GM21360 (cell line): Measurements from ENCODE around the gene PPP6R2.
"Not testable (repeated sequence)": the region's sequence is repeated elsewhere in the genome, so short reads cannot be mapped to it uniquely, and the experiment has no call there.

ENCODE experiments used
- ATAC-seq: cut with Tn5 transposase; IDR thresholded peaks from one replicate; pipeline ENCODE4 v1.9.1; 2021; ENCODE audit warnings: mild to moderate bottlenecking, moderate library complexity; ENCODE audit not compliant: unreplicated experiment

PPP6R2 gene

DNA sequence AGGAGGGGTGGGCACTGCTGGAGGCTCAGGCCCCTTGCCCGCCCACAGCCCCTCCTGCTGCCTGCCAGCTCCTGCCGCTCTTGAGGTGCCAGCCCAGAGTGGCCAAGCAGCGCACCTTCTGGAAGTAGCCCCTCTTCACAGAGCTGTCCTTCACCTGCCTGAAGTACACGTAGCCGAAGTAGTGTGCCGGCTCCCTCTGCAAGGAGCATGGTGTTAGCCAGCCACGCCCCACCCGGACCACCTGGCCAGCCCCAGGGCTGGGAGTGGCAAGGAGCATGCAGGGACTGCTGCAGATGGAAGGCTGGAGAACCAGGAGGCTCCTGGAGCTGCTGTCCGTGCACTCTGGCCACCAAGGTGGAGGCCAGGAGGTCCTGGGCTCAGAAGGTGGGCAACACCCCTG, 25.9 kb upstream of the PPP6R2 start:
- ATAC-seq = no peak

DNA sequence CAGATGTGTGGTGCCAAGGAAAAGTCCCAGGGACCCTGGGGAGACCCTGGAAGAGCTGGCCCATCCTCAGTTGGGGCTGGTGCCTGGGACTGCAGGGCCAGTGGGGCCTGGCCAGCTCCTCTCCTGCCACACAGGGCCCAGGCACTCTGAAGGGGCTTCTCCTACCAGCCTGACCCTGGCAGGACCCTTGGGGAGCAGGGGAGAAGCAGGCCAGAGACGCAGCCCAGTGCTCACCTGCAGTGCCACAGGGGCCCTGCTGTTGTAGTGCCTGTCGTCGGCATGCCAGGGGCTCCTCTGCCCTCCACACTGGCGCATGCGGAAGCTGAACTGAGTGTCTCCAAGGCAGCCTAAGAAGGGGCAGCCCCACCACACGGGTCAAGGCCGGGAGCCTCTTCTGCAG, 25.5 kb upstream of the PPP6R2 start:
- ATAC-seq = no peak

DNA sequence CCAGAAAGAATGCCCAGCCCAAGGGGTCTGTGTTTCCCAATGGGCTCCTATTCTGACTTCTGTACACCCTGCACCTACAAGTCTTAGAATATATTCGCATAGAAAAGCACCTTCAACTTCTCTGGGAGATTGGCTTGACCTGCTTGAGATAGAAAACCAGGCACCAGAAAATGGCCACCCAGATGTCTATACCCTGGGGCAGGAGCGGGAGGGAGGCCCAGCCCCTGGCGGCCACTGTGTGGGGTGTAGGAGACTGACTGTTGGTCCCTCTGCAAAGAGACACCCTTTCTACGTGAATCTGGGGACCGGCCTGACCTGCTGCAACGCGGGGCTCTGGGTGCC, 24.8 kb upstream of the PPP6R2 start:
- no peak for ATAC-seq

DNA sequence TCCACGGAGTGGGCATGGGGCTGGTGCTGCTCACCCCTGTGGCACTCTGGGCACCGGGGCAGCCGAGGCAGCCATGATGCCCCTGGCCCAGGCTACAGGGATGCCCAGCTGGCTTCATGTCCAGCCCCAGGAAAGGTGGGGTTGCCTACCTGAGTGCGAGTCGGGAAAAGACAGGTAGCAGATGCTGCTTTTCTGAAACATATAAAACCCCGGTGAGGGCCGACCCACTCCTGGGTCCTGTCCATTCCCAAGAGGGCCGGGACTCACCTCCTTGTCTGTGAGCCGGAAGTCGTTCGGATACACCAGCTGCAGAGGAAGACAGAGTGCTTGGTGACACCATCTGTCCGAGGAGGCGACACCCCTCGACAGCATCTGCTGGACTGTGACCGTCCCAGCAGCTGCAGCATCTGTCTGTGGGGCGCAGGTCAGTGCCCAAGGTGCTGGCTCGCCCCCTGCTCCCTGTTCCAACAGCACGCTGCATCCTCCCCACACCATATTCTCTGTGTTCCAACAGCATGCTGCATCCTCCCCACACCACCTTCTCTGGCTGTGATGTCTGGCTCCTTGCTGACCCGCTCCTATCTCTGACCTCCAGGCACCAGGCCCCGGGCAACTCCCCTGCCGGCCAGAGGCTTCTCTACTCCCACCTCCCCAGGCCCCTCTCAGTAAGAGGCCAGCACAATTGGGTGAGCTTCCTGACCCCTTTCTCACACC, 24.3 kb upstream of the PPP6R2 start:
- ATAC-seq = no peak

DNA sequence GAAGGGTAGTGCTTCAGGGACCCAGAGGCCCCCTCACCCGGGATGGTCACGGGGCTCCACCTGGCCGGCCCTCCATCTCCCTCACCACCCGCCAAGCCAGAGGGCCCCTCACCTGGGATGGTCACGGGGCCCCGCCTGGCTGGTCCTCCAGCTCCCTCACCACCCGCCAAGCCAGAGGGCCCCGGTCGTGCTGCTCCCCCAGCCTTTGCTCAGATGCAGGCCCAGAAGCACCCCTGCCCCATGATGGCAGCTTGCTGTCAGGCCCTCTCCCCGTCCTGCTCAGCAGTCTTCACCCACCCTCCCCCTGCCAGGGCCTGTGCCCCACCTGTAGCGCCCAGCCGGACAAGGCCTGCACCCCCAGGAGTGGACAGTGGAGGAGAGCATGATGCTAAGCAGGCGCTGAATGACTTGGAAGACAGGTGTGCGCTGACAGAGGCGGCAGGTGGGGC, 23.6 kb upstream of the PPP6R2 start:
- no peak for ATAC-seq

DNA sequence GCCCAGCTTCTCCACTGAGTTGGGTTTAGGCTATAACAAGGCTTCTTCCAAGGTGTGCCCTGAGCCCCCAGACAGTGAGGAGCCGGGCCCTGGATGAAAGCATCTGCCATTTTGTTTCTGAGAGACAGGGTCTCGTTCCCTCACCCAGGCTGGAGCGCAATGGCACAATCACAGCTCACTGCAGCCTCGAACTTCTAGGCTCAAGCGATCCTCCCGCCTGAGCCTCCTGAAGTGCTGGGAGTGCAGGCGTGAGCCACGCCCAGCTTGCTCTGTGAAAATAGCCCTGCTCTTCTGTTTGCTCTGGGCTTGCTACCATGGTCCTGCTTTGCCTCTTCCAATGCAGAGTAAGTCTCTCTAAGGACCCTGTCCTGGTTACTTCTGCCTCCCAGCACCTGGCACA, 23.0 kb upstream of the PPP6R2 start:
- no peak for ATAC-seq

DNA sequence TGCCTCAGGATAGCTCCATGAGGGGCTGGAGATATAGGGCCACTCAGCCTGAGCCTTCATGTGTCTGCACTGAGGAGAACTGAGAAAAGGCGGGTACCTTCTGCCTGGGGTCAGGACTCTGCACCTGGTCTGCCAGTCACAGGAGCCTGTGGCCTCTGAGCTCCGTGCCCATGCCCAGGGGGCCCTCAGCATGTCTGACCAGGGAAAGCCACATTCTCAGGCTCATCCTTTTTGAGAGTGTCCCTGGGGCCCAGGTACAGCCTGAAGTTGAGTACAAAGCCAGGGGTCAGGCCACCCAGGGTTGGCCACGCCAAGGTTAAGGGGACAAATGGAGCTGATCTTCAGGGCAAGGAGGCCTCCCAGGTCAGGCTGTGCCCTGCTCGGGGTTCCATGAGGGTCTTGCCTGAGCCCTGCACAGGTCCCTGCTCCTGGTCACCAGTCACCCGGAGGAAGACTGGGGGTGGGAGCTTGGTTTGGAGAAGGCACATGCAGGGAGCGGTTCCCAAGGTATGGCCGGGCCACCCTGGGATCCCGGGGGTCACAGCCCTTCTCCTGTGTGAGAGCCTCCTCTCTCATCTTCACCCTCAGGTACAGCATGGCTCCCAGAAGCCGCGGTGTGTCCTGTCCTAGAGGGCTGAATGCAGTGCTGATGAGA, 22.3 kb upstream of the PPP6R2 start:
- ATAC-seq = no peak

DNA sequence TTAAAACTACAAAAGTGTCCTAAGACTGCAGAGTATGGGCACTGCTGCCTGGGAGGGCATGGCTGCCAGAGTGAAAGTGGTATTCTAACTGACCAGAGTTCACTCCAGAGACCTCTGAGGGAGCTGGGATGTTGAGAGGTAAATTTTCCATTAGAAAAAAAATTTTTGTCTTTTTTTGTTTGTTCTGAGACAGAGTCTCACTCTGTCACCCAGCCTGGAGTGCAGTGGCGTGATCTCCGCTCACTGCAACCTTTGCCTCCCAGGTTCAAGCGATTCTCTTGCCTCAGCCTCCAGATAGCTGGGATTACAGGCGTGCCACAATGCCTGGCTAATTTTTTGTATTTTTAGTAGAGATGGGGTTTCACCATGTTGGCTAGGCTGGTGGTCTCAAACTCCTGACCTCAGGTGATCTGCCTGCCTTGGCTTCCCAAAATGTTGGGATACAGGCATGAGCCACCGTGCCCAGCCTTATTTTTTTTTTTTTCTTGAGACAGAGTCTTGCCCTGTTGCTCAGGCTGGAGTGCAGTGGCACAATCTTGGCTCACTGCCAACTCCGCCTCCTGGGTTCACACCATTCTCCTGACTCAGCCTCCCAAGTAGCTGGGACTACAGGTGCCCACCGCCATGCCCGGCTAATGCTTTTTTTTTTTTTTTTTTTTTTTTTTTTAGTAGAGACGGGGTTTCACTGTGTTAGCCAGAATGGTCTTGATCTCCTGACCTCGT, 20.6 kb upstream of the PPP6R2 start:
- ATAC-seq = not testable (repeated sequence)

DNA sequence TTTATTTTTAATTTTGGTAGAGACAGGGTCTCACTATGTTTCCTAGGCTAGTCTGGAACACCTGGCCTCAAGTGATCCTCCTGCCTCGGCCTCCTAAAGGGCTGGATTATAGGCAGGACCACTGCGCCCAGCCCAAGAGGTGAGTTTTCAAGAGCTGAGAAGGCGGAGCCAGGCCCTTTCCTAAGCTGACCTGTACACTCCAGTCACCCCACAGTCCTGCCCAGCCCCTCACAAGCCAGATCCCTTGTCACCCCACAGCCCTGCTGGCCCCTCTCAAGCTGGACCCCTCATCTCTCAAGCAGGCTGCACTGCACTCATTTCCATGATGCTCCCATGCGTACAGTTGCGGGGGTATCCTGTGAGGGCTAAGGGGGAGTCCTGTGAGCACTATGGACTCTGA, 19.2 kb upstream of the PPP6R2 start:
- ATAC-seq = no peak

DNA sequence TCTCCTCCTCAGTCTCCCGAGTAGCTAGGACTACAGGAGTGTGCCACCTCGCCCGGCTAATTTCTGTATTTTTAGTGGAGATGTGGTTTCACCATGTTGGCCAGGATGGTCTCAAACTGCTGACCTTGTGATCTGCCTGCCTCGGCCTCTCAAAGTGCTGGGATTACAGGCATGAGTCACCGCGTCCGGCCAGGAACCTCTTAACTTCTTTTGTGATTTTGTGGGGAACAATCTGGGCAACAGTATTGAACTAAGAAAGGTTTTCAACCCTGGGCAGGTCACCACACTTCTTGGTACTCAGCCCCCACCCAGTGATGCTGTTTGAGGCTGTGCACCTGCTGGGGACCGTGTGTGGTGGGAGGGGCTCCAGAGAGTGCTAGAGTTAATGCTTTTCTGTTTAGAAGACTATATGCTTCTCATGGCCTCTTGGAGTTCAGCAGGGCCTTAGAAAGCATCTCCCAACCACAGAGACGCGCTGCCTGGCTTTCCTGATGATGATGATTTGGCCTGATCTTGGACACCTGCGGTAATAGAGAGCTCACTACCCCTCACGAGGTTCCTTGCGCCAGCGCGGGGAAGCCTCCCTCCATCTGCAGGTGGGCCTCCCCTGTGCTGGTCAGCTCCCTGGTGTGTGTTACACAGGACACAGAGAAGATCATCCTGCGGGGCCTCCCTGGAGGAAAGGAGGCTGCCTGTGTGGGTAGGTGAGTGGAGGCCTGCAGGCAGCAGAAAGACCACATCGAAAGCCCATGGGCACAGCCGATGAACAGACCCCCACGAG, 17.5 kb upstream of the PPP6R2 start:
- ATAC-seq = no peak

DNA sequence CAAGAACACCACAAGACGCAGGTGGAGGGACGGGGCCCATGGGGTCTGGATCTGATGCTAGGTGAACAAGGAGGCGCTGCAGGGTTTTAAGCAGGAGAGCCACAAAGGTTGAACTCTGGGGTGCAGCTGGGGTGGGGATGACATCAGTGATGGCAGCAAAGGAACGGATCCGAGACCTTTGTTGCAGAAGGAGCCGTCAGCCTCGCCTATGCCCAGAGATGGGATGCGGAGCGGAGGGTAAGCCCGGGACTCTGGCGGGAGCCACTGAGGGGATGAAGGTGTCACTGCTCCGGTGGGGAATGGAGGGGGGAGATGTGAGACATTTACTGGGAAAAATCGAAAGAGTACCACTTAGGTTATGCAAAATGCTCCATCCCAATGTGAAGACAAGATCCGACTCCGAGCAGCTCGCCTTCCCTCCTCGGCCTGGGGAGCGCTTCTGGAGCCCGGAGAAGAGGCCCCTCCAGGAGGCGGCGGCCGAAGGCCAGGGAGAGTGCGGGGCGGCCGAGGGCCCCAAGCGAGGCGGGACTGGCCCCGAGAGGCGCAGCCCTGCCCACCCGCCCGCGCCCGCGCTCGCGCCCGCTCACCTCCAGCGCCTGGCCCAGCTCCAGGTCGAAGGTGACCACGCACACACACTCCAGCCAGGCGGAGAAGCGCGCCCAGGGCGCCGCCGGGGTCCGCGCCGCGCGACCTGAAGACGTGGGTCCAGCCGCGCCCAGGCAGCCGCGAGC, 16.7 kb upstream of the PPP6R2 start:
- peak; percentile 8 for ATAC-seq

DNA sequence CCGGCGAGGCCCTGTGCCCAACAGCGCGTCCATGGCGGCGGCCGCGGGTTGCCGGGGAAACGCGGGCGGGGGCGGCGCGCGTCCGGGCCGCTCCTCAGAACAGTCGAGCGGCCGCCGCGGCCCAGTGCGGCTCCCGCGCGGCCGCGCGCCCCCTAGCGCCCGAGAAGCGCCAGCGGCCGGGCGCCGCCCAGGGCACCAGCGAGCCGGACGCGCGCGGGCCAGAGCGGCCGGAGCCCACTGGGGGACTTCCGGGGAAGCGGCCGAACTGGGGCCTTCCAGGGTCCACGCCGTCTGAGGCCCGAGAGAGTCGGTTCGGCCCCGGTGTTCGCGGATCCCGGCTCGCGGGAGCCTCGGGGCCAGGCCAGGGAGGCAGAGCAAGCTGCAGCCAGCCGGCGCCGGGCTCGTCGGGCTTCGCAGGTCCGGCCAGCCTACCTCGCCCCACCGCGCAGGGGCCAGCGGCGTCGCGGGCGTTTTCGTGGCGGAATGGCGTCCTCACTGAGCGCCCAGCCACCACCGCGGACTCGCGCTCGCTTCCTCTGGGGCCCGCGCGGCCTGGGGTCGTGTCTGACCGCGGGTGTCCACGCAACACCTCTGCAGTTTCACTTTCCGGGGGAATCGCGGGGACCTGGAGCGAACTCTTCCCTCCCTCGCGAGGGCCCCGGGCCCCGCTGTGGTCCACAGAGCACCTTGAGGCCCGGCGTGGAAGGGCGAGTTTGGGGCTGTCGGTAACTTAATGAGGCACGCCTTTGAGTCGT, 16.0 kb upstream of the PPP6R2 start, which contains the start of gene DENND6B:
TSS of gene DENND6B (minus strand) at position 57 of the 755 bp plus-strand sequence. CDS start at position 33, 24 bp downstream.
- ATAC-seq = peak; percentile 66

DNA sequence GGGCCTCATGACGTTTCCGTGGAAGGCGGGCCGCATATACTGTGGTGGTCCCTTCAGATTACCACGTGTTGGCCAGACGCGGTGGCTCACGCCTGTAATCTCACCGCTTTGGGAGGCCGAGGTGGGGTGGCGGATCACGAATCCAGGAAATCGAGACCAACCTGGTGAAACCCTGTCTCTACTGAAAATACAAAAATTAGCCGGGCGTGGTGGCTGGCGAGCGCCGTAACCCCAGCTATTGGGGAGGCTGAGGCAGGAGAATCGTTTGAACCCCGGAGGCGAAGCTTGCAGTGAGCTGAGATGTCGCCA, 15.5 kb upstream of the PPP6R2 start:
- no peak for ATAC-seq

DNA sequence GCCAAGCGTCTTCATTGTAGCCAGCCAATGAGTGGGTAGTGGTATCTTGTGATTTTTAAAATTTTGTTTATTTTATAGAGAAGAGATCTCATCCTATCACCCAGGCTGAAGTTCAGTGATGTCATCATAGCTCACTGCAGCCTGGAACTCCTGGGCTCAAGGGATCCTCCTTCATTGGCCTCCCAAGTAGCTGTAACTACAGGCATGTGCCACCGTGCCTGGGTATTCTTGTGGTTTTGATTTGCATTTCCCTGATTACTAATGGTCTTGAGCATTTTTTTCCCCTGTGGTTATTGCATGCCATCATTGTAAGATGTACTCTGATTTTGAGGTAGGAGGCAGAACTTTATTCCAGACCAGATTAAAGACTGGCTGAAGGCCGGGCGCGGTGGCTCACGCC, 13.9 kb upstream of the PPP6R2 start:
- no peak for ATAC-seq

DNA sequence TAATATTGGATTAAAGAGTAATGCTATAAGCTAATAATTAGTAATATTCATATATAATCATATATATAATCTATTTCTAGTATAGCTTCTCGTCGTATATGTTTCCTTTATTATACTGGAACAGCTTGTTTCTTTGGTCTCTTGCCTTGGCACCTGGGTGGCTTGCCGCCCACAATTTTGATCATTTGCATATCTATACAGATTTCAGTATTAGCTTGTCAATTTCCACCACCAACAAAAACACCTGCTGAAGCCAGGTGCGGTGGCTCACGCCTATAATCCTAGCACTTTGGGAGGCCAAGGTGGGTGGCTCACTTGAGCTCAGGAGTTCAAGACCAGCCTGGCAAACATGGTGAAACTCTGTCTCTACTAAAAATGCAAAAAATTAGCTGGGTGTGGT, 8.7 kb upstream of the PPP6R2 start:
- ATAC-seq = not testable (repeated sequence)

DNA sequence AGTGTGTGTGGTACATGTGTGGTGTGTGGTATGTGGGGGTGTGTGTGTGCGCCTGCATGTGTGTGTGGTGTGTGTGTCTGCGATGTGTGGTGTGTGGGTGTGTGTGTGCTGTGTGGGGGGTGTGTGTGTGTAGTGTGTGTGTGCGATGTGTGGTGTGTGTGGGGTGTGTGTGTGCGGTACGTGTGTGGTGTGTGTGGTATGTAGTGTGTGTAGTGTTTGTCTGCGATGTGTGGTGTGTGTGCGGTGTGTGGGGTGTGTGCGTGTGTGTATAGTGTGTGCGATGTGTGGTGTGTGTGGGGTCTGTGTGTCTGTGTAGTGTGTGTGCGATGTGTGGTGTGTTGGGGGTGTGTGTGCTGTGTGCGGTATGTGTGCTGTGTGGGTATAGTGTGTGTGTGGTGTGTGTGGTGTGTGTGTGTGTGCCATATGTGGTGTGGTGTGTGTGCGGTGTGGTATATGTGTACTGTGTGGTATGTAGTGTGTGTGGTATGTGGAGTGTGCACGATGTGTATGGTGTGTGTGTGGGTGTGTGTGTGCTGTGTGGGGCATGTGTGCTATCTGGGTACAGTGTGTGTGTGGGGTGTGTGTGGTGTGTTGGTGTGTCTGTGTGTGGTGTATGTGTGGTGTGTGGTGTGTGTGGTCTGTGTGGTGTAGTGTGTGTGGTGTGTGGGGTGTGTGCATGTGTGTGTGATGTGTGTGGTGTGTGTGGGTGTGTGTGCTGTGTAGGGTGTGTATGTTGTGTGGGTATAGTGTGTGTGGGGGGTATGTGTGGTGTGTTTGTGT, 5.7 kb upstream of the PPP6R2 start:
- no peak for ATAC-seq

DNA sequence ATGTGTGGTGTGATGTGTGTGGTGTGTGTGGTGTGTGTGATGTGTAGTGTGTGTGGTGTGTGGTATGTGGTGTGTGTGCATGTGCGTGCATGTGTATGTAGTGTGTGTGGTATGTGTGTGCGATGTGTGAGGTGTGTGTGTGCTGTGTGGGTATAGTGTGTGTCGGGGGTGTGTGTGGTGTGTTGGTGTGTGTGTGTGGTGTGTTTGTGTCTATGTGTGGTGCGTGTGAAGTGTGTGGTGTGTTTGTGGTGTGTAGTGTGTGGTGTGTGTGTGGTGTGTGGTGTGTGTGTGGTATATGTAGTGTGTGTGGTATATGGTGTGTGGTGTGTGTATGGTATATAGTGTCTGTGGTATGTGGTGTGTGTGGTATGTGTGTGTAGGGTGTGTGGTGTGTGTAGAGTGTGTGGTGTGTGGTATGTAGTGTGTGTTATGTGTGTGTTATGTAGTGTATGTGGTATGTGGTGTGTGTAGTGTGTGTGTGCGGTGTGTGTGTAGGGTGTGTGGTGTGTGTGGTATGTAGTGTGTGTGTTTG, 5.0 kb upstream of the PPP6R2 start:
- ATAC-seq = no peak

DNA sequence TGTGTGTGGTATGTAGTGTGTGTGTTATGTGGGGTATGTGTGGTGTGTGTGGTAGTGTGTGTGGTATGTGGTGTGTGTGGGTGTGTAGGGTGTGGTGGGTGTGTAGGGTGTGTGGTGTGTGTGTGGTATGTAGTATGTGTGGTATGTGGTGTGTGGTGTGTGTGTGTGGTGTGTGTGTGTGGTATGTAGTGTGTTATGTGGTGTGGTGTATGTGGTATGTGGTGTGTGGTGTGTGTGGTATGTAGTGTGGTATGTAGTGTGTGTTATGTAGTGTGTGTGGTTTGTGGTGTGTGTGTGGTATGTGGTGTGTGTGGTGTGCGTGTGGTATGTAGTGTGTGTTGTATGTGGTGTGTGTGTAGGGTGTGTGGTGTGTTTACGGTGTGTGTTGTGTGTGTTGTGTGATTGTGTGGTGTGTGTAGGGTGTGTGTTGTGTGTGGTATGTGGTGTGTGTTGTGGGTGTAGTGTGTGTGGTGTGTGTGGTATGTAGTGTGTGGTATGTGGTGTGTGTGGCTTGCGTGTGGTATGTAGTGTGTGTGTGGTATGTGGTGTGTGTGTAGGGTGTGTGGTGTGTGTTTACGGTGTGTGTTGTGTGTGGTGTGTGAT, 4.2 kb upstream of the PPP6R2 start:
- no peak for ATAC-seq
